Esophagus muscularis mucosa (tissue), 4 donors: ENCODE measurements around the gene PIGX. TPM values are rescaled to one million over a fixed set of nuclear protein-coding genes. Genes with fewer than 3 reads are reported as not detected.
A peak's percentile ranks its signal among the peaks of the same experiment; 100 is the strongest.
"Not testable (repeated sequence)": the region's sequence is repeated elsewhere in the genome, so short reads cannot be mapped to it uniquely, and the experiment has no call there.

Source experiments
- DNase-seq: peaks from one replicate; pipeline ENCODE4 v3.0.0-alpha.2; 2017; ENCODE audit errors: extremely low spot score
- H3K27ac ChIP-seq, 4 donors: fragments of 200-600 bp; sonication (generic); replicated peaks in 1 of 4; 1 replicate in 3 of 4; 2 replicates in 1 of 4; pipeline ENCODE4 v1.5.1; 2016 to 2019; ENCODE audit warnings: mild to moderate bottlenecking in 1 of 4
- H3K27me3 ChIP-seq, 4 donors: fragments of 200-600 bp; sonication (generic); one replicate each; pipeline versions ENCODE4 v1.5.1 to v1.6.0; 2016 to 2019
- H3K36me3 ChIP-seq, 4 donors: fragments of 200-600 bp; sonication (generic); one replicate each; pipeline ENCODE4 v1.5.1; 2016 to 2019
- H3K4me1 ChIP-seq, 4 donors: fragments of 200-600 bp; sonication (generic); one replicate each; pipeline ENCODE4 v1.5.1; 2016 to 2019
- H3K4me3 ChIP-seq, 4 donors: fragments of 200-600 bp; sonication (generic); 1 replicate in 2 of 4; 2 replicates in 2 of 4; pipeline ENCODE4 v1.5.1; 2016 to 2019; ENCODE audit warnings: mild to moderate bottlenecking in 4 of 4, moderate library complexity in 1 of 4
- H3K9me3 ChIP-seq, 4 donors: fragments of 200-600 bp; sonication (generic); 1 replicate in 3 of 4; 2 replicates in 1 of 4; pipeline ENCODE4 v1.5.1; 2016 to 2019
- EP300 ChIP-seq: sonication (generic); formaldehyde crosslinking; IDR thresholded peaks from one replicate; pipeline ENCODE4 v1.6.1; 2017; ENCODE audit warnings: antibody characterized with exemption
- POLR2A ChIP-seq: fragments of 450-650 bp; IDR thresholded peaks from one replicate; pipeline ENCODE4 v1.6.1; 2017; ENCODE audit warnings: antibody characterized with exemption, moderate library complexity, mild to moderate bottlenecking, low read depth
- POLR2AphosphoS5 ChIP-seq, 2 donors: sonication (generic); formaldehyde crosslinking; IDR thresholded peaks; one replicate each; pipeline ENCODE4 v1.6.1; 2017; ENCODE audit warnings: antibody characterized with exemption in 2 of 2
- WGBS: methylation state at CpG from one replicate; pipeline ENCODE4 v1.1.5; 2018; 5-methylcytosine and 5-hydroxymethylcytosine counted together
- intact Hi-C: fragments of 100-400 bp; cut with DNase I; formaldehyde crosslinking; loops from one replicate; pipeline ENCODE4 v1.15.1; 2023
- total RNA-seq, 4 donors: library from RNA; depleted of rRNA; stranded (reverse); fragments of >200 nt; gene quantifications; one replicate each; pipeline versions ENCODE4 v1.1.0 to v1.2.1, GENCODE V29; 2016
- TF ChIP-seq, protein P1 (sequence below), 3 experiments: fragments of 200-600 bp in 2 of 3; fragments of 450-650 bp in 1 of 3; sonication (generic) in 2 of 3; IDR thresholded peaks; one replicate each; pipeline ENCODE4 v1.5.1; 2017 to 2019; ENCODE audit warnings: antibody characterized with exemption in 3 of 3, mild to moderate bottlenecking in 2 of 3, moderate library complexity in 1 of 3

Gene PIGX
- total RNA-seq, 4 donors from 2014 or later: 23.0 to 31.6 (median 25.2) TPM

DNA sequence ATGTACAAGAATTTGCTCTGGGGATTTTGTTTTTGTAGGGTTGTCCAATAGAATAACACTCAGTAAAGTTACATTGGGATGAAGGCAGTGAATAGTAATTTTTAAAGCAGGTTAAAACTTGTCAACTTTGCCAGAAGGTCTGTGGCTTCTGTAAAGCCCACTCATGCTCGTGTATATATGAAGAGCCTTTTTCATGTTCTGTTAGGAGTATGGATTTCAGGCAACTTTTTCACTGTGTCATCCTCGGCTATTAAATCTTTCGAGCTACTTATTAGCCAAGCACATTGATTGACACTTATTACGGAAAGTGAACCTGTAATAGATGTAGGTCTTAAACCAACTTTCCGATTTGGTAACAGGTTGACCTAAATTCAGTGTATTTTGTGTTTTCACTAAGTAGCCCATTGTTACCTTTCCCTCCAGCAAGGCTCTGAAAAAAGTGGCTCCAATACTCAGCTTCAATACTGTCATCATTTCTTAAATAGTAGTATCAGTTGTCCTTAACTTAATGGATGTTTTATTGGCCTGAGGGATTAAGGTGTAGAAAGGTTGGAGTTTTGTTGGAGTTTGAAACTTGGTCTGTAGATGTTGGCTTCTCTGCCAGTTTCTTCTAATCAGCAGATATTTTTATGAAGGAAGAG lies 29.2 kb downstream of the PIGX start:
- H3K36me3 ChIP-seq: no peaks in the 10 kb centered on the region
- WGBS: 18% methylated on average over 5 of the region's 5 CpGs
- H3K4me1 ChIP-seq: peaks cover 17 to 44% (median 40%) of the 10 kb centered on the region in 4 donors
- H3K4me3 ChIP-seq: peak overlapping the region; percentile 68 to 97 (median 90)
- TF ChIP-seq POLR2AphosphoS5 (IDR thresholded peaks at IDR 0.05) (no peak), EP300 (no peak), POLR2A (no peak)
- TF ChIP-seq, protein P1, sequence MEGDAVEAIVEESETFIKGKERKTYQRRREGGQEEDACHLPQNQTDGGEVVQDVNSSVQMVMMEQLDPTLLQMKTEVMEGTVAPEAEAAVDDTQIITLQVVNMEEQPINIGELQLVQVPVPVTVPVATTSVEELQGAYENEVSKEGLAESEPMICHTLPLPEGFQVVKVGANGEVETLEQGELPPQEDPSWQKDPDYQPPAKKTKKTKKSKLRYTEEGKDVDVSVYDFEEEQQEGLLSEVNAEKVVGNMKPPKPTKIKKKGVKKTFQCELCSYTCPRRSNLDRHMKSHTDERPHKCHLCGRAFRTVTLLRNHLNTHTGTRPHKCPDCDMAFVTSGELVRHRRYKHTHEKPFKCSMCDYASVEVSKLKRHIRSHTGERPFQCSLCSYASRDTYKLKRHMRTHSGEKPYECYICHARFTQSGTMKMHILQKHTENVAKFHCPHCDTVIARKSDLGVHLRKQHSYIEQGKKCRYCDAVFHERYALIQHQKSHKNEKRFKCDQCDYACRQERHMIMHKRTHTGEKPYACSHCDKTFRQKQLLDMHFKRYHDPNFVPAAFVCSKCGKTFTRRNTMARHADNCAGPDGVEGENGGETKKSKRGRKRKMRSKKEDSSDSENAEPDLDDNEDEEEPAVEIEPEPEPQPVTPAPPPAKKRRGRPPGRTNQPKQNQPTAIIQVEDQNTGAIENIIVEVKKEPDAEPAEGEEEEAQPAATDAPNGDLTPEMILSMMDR (IDR thresholded peaks at IDR 0.05): no peak
- H3K27ac ChIP-seq: peak overlapping the region; percentile 95 to 99 (median 97)
- intact Hi-C loops: loop anchor here (2.0 kb wide), 1 partner anchor 29 kb away; the partner anchor contains the start of genes CEP19 and PIGX
- H3K27me3 ChIP-seq: no peaks in the 10 kb centered on the region
- DNase-seq: no peak
- H3K9me3 ChIP-seq: no peaks in the 10 kb centered on the region

DNA sequence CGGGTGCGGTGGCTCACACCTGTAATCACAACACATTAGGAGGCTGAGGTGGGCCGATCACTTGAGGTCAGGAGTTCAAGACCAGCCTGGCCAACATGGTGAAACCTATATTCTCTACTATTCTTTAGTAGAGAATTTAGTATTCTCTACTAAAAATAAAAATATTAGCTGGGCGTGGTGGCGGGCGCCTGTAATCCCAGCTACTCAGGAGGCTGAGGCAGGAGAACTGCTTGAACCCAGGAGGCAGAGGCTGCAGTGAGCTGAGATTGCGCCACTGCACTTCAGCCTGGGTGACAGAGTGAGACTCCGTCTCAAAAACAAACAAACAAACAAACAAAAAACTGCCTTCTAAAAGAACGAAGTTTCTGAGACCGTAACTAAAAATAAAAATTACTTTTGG lies 31.4 kb downstream of the PIGX start:
- H3K36me3 ChIP-seq, H3K9me3 ChIP-seq, DNase-seq, H3K4me3 ChIP-seq, intact Hi-C loops, H3K27me3 ChIP-seq, H3K27ac ChIP-seq: not testable (repeated sequence)
- 92% methylated on average over 10 of the region's 10 CpGs for WGBS
- H3K4me1 ChIP-seq: peaks cover 17 to 49% (median 46%) of the 10 kb centered on the region in 4 donors

DNA sequence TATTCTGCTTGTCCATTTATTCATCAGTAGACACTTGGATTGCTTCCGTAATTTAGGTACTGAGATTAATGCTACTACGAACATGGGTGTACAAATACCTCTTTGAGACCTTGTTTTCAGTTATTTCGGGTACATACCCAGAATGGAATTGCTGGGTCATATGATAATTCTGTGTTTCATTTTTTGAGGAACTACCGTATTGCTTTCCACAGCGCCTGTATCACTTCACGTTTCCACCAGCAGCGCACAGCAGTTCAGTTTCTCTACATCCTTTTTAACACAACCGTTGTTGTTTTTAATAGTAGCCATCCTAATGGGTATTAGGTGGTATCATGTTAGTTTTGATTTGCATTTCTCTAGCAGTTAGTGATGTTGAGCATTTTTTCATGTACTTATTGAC lies 36.9 kb downstream of the PIGX start:
- TF ChIP-seq EP300 (no peak), POLR2A (no peak), POLR2AphosphoS5 (IDR thresholded peaks at IDR 0.05) (no peak)
- TF ChIP-seq, protein P1 (IDR thresholded peaks at IDR 0.05): no peak
- intact Hi-C loops: no loop called here
- no peak overlapping the region for H3K27ac ChIP-seq
- 79% methylated on average over 8 of the region's 8 CpGs for WGBS
- H3K27me3 ChIP-seq: no peaks in the 10 kb centered on the region
- H3K4me3 ChIP-seq: no peak overlapping the region
- H3K4me1 ChIP-seq: peaks cover 0 to 22% (median 15%) of the 10 kb centered on the region in 4 donors
- DNase-seq: no peak
- H3K36me3 ChIP-seq: peaks cover 0 to 8% (median 2%) of the 10 kb centered on the region in 4 donors
- H3K9me3 ChIP-seq: no peaks in the 10 kb centered on the region

DNA sequence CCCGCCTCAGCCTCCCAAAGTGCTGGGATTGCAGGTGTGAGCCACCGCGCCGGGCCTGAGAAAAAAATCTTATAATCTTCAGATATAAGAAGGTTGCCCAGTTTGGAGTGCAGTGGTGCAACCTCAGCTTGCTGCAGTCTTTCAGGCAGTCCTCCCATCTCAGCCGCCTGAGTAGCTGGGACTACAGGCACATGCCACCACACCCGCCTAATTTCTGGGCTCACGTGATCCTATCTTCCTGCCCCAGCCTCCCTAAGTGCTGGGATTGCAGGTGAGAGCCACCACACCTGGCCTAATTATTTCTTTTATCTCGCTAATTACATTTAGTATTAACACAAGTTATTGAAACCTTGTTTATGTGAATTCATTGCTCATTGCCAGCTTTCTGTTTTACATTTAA lies 41.0 kb downstream of the PIGX start:
- Histone ChIP-seq H3K9me3 (peaks cover 0 to 10% (median 0%) of the 10 kb centered on the region in 4 donors), H3K27me3 (no peaks in the 10 kb centered on the region), H3K27ac (no peak overlapping the region), H3K4me3 (no peak overlapping the region), H3K36me3 (peaks cover 0 to 5% (median 2%) of the 10 kb centered on the region in 4 donors), H3K4me1 (peaks cover 0 to 24% (median 19%) of the 10 kb centered on the region in 4 donors)
- 98% methylated on average over 8 of the region's 8 CpGs for WGBS
- TF ChIP-seq EP300 (no peak), POLR2A (no peak)
- TF ChIP-seq, protein P1 (IDR thresholded peaks at IDR 0.05): no peak
- intact Hi-C loops: no loop called here
- DNase-seq: no peak

DNA sequence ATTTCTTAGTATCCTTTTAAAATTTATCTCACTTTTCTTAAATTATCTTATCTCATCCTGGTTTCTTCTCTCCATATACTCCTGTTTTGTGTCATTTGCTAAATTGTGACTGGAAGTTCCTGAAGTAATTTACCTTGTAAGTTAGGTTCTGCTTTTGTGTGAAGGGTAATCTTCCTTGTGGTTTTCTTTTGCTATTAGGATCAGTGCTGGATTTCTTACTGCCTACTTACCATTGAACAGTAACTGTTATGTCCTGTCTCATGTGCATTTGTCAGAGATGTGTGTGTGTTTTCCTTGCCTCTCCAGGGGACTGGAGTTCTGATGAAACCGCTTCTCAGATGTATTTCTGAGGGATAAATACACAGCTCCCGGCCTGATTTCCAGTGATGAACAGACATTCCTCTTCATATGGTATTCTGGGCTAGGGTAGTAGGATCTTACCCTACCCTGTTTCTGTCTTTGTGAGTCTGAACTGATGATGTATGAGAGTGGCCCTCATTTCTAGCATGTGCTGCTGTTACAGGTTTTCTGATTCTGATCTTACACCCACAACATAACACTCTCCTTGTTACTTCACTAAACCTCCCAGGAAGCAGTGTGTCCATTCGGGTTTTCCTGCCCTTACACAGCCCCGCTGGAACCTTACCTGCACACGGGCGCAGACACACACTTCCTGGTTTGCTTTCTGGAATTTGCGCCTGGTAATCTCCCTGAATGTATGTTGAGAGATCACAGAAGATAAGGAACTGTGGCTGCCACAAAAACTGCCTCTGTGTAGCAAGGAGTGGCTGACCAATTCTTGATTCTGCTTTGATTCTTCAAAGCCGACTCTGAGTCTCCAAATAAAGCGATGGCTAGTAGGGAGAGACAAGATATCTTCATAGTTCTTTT lies 42.2 kb downstream of the PIGX start:
- Histone ChIP-seq H3K9me3 (peaks cover 0 to 10% (median 0%) of the 10 kb centered on the region in 4 donors), H3K27me3 (no peaks in the 10 kb centered on the region), H3K27ac (no peak overlapping the region), H3K4me3 (no peak overlapping the region), H3K36me3 (peaks cover 0 to 3% (median 0%) of the 10 kb centered on the region in 4 donors), H3K4me1 (peaks cover 0 to 24% (median 19%) of the 10 kb centered on the region in 4 donors)
- TF ChIP-seq EP300 (no peak), POLR2A (no peak), POLR2AphosphoS5 (IDR thresholded peaks at IDR 0.05) (no peak)
- TF ChIP-seq, protein P1 (IDR thresholded peaks at IDR 0.05): no peak
- intact Hi-C loops: no loop called here
- no peak for DNase-seq
- WGBS: 78% methylated on average over 9 of the region's 9 CpGs
